Measurements from ENCODE around the gene VAMP4. TPM values are rescaled to one million over a fixed set of nuclear protein-coding genes. Genes with fewer than 3 reads are reported as not detected.

VAMP4 gene
- polyA plus RNA-seq, 1 donor from 2014 or later, result 28.0 TPM

DNA sequence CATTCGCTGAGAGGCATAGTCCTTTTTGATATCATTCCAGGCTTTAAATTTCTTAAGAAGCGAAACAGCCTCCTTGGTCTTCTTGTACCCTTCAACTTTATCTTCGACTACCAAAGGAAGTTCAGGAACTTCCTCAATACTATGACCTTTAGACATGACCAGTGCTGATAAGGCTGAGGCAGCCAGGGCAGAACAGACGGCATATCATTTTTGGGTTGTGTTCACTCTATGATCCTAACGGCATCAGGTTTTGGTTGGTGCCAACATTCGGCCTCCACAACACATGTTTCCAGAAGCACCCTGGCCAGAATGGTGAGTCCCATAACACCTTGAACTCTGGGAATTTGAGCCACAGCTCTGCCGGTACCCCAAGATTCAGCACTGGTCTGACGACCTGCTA is 58.0 kb downstream of the VAMP4 start:
- no peak overlapping the region for H3K9ac ChIP-seq (ENCODE audit: low read length)

DNA sequence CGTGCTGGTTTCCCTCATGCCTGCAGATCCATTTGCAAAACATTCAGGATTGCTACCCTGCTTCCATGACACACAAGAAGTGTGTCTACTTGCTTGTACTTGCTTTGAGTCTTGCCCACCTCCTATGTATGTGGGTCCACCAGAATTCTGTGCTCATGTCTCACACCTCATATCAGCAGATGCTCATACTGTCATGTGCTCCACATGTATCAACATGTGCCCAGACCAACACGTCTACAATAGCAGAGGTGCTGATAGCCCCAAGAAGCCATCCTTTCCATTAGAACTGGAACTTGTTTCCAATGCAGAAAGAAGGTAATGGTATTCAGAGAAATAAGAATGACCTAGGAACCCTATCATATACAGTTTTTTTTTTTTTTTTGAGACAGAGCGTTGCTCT is 61.5 kb downstream of the VAMP4 start:
- Histone ChIP-seq H3K27me3 (ENCODE audit: insufficient read depth, low read depth, low read length) (no peaks in the 10 kb centered on the region), H3K9ac (ENCODE audit: low read length) (no peak overlapping the region), H3K36me3 (ENCODE audit: insufficient read depth, low read length) (no peaks in the 10 kb centered on the region), H4K20me1 (ENCODE audit: insufficient read depth) (no peaks in the 10 kb centered on the region), H3K9me2 (ENCODE audit: insufficient read depth, low read length) (no peaks in the 10 kb centered on the region), H3K4me3 (ENCODE audit: low read length) (no peak overlapping the region), H3K27ac (ENCODE audit: low read length) (no peak overlapping the region), H3K79me2 (replicated peaks; ENCODE audit: insufficient read depth, low read length) (no peaks in the 10 kb centered on the region), H2AFZ (ENCODE audit: low read depth, low read length) (no peak overlapping the region), H3K9me3 (ENCODE audit: low read length) (no peaks in the 10 kb centered on the region), H3K4me2 (ENCODE audit: low read length) (no peak overlapping the region), H3F3A (ENCODE audit: insufficient read depth, low read length, poor library complexity, severe bottlenecking) (no peaks in the 10 kb centered on the region)
- TF ChIP-seq, protein P1, sequence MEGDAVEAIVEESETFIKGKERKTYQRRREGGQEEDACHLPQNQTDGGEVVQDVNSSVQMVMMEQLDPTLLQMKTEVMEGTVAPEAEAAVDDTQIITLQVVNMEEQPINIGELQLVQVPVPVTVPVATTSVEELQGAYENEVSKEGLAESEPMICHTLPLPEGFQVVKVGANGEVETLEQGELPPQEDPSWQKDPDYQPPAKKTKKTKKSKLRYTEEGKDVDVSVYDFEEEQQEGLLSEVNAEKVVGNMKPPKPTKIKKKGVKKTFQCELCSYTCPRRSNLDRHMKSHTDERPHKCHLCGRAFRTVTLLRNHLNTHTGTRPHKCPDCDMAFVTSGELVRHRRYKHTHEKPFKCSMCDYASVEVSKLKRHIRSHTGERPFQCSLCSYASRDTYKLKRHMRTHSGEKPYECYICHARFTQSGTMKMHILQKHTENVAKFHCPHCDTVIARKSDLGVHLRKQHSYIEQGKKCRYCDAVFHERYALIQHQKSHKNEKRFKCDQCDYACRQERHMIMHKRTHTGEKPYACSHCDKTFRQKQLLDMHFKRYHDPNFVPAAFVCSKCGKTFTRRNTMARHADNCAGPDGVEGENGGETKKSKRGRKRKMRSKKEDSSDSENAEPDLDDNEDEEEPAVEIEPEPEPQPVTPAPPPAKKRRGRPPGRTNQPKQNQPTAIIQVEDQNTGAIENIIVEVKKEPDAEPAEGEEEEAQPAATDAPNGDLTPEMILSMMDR (IDR thresholded peaks at IDR 0.05; ENCODE audit: poor library complexity, severe bottlenecking), result no peak
- TF ChIP-seq RAD21 (conservative IDR thresholded peaks at IDR 0.05), result no peak
- no peak for TF ChIP-seq TAF1 (IDR thresholded peaks at IDR 0.05; ENCODE audit: low read depth)
- no peak for TF ChIP-seq EP300 (conservative IDR thresholded peaks at IDR 0.05; ENCODE audit: poor library complexity, severe bottlenecking)
- TF ChIP-seq REST (IDR thresholded peaks at IDR 0.05; ENCODE audit: borderline replicate concordance), result no peak
- no peak for TF ChIP-seq SMC3 (conservative IDR thresholded peaks at IDR 0.05; ENCODE audit: poor library complexity)
- no peak for TF ChIP-seq POLR2AphosphoS5 (IDR thresholded peaks at IDR 0.05)
- TF ChIP-seq EZH2 (IDR thresholded peaks at IDR 0.05; ENCODE audit: borderline replicate concordance, insufficient read depth, low read length, poor library complexity, severe bottlenecking), result no peak
- no peak for TF ChIP-seq MXI1 (conservative IDR thresholded peaks at IDR 0.05; ENCODE audit: poor library complexity, severe bottlenecking)

More for the DNA sequence above, 58.0 kb downstream of the VAMP4 start:
- Histone ChIP-seq H3K27me3 (ENCODE audit: insufficient read depth, low read depth, low read length) (no peaks in the 10 kb centered on the region), H3K9me2 (ENCODE audit: insufficient read depth, low read length) (no peaks in the 10 kb centered on the region), H4K20me1 (ENCODE audit: insufficient read depth) (no peaks in the 10 kb centered on the region), H3K27ac (ENCODE audit: low read length) (no peak overlapping the region), H3K9me3 (ENCODE audit: low read length) (no peaks in the 10 kb centered on the region), H2AFZ (ENCODE audit: low read depth, low read length) (no peak overlapping the region), H3F3A (ENCODE audit: insufficient read depth, low read length, poor library complexity, severe bottlenecking) (no peaks in the 10 kb centered on the region), H3K79me2 (replicated peaks; ENCODE audit: insufficient read depth, low read length) (no peaks in the 10 kb centered on the region), H3K36me3 (ENCODE audit: insufficient read depth, low read length) (no peaks in the 10 kb centered on the region), H3K4me2 (ENCODE audit: low read length) (no peak overlapping the region), H3K4me3 (ENCODE audit: low read length) (no peak overlapping the region)
- TF ChIP-seq TAF1 (IDR thresholded peaks at IDR 0.05; ENCODE audit: low read depth), result no peak
- no peak for TF ChIP-seq POLR2AphosphoS5 (IDR thresholded peaks at IDR 0.05)
- TF ChIP-seq, protein P1 (IDR thresholded peaks at IDR 0.05; ENCODE audit: poor library complexity, severe bottlenecking), result no peak
- no peak for TF ChIP-seq MXI1 (conservative IDR thresholded peaks at IDR 0.05; ENCODE audit: poor library complexity, severe bottlenecking)
- TF ChIP-seq REST (IDR thresholded peaks at IDR 0.05; ENCODE audit: borderline replicate concordance), result no peak
- TF ChIP-seq EZH2 (IDR thresholded peaks at IDR 0.05; ENCODE audit: borderline replicate concordance, insufficient read depth, low read length, poor library complexity, severe bottlenecking), result no peak
